HCT116 (cell line): ENCODE measurements around the gene RMDN3. TPM values are rescaled to one million over a fixed set of nuclear protein-coding genes. Genes with fewer than 3 reads are reported as not detected.

Experiments used
- ATAC-seq: fragments of 200-7000 bp; cut with Tn5 transposase; 2 replicates; pipeline ENCODE4 v1.9.1; 2020; ENCODE audit warnings: mild to moderate bottlenecking, moderate library complexity
- BruUV-seq: library from RNA; stranded (reverse); fragments of 400-500 nt; replicated peaks from 2 replicates; lab custom pipeline; 2021; lab: Mats Ljungman, UMichigan
- CTCF ChIA-PET: fragments of 300-600 bp; sonication (Branson Sonifier 250); formaldehyde crosslinking; loops from one replicate; lab custom pipeline; 2021; ENCODE audit warnings: antibody characterized with exemption; lab: Charles Lee
- POLR2A ChIA-PET: fragments of 300-600, 350-600 bp; sonication (Branson Sonifier 250); formaldehyde crosslinking; loops from one replicate; lab custom pipeline; 2021; ENCODE audit warnings: antibody characterized with exemption; lab: Charles Lee
- RAD21 ChIA-PET, 2 experiments: fragments of 300-600 bp; sonication (Branson Sonifier 250); formaldehyde crosslinking; loops; one replicate each; lab custom pipeline; 2023; ENCODE audit warnings: low total read pairs in 2 of 2; ENCODE audit not compliant: uncharacterized antibody in 2 of 2, unreplicated experiment in 2 of 2, low non-redundant PET in 1 of 2; lab: Charles Lee
- DNase-seq: peaks from one replicate; pipeline ENCODE4 v3.0.0-alpha.2; 2010; ENCODE audit warnings: low read depth, low spot score
- H2AFZ ChIP-seq: fragments of 200-600 bp; shearing (Covaris generic), sonication (generic); 2 replicates; pipeline ENCODE4 v1.6.1; 2017; ENCODE audit warnings: low read depth, mixed run types, mixed read lengths, antibody characterized with exemption, low read length; ENCODE audit not compliant: poor library complexity, severe bottlenecking
- H3K27ac ChIP-seq: 2 replicates; pipeline ENCODE4 v1.5.1; 2012; ENCODE audit warnings: low read depth, low read length
- H3K27me3 ChIP-seq: fragments of 200-600 bp; sonication (generic); 2 replicates; pipeline ENCODE4 v1.6.1; 2016; ENCODE audit warnings: mixed run types, low read length, mixed read lengths; ENCODE audit not compliant: insufficient read depth
- H3K36me3 ChIP-seq, 2 experiments: fragments of 200-500 bp in 1 of 2; fragments of 200-600 bp in 1 of 2; sonication (Bioruptor generic) in 1 of 2; sonication (generic) in 1 of 2; 2 replicates each; pipeline versions ENCODE4 v1.5.1 to v1.6.1; 2014 to 2016; ENCODE audit warnings: low read length in 2 of 2, inconsistent platforms in 1 of 2, mixed read lengths in 1 of 2, mixed run types in 1 of 2; ENCODE audit not compliant: insufficient read depth in 2 of 2, control insufficient read depth in 1 of 2
- H3K4me1 ChIP-seq, 2 experiments: fragments of 200-600 bp in 1 of 2; sonication (generic) in 1 of 2; 2 replicates each; pipeline versions ENCODE4 v1.5.1 to v1.6.1; 2012 to 2017; ENCODE audit warnings: low read length in 2 of 2, inconsistent platforms in 1 of 2, mild to moderate bottlenecking in 1 of 2, mixed read lengths in 1 of 2, mixed run types in 1 of 2, moderate library complexity in 1 of 2; ENCODE audit not compliant: insufficient read depth in 2 of 2, control insufficient read depth in 1 of 2
- H3K4me2 ChIP-seq: fragments of 200-600 bp; sonication (generic); 2 replicates; pipeline ENCODE4 v1.6.1; 2017; ENCODE audit warnings: mixed run types, low read length, mixed read lengths
- H3K4me3 ChIP-seq, 2 experiments: fragments of 200-600 bp in 1 of 2; sonication (generic) in 1 of 2; replicated peaks in 1 of 2; 2 replicates each; pipeline ENCODE4 v1.5.1; 2011 to 2016; ENCODE audit warnings: low read length in 2 of 2, control low read depth in 1 of 2, low read depth in 1 of 2, mild to moderate bottlenecking in 1 of 2, mixed read lengths in 1 of 2, mixed run types in 1 of 2
- H3K79me2 ChIP-seq: fragments of 200-600 bp; sonication (generic); 2 replicates; pipeline ENCODE4 v1.6.1; 2017; ENCODE audit warnings: mild to moderate bottlenecking, mixed run types, low read length, moderate library complexity, mixed read lengths; ENCODE audit not compliant: insufficient read depth
- H3K9ac ChIP-seq: fragments of 200-600 bp; sonication (generic); 2 replicates; pipeline ENCODE4 v1.6.1; 2016; ENCODE audit warnings: low read length, mixed read lengths
- H3K9me2 ChIP-seq: fragments of 200-600 bp; sonication (generic), shearing (Covaris generic); 2 replicates; pipeline ENCODE4 v1.6.1; 2017; ENCODE audit warnings: mixed run types, mild to moderate bottlenecking, moderate library complexity; ENCODE audit not compliant: insufficient read depth
- H3K9me3 ChIP-seq, 2 experiments: fragments of 200-500 bp in 1 of 2; fragments of 200-600 bp in 1 of 2; sonication (Bioruptor generic) in 1 of 2; sonication (generic) in 1 of 2; 2 replicates each; pipeline ENCODE4 v1.6.1; 2014 to 2017; ENCODE audit warnings: low read length in 2 of 2, mixed read lengths in 2 of 2, inconsistent platforms in 1 of 2, low read depth in 1 of 2, mild to moderate bottlenecking in 1 of 2, mixed run types in 1 of 2, moderate library complexity in 1 of 2; ENCODE audit not compliant: control insufficient read depth in 1 of 2, insufficient read depth in 1 of 2
- H4K20me1 ChIP-seq: fragments of 200-600 bp; sonication (generic), shearing (Covaris generic); 2 replicates; pipeline ENCODE4 v1.6.1; 2017; ENCODE audit warnings: mixed run types, mild to moderate bottlenecking, moderate library complexity; ENCODE audit not compliant: insufficient read depth
- CEBPB ChIP-seq: IDR thresholded peaks from 2 replicates; pipeline ENCODE4 v1.6.1; 2012; ENCODE audit warnings: low read depth
- RAD21 ChIP-seq: IDR thresholded peaks from 2 replicates; pipeline ENCODE4 v1.6.1; 2012; ENCODE audit warnings: low read depth, mild to moderate bottlenecking
- SRF ChIP-seq: IDR thresholded peaks from 2 replicates; pipeline ENCODE4 v1.6.1; 2012; ENCODE audit warnings: low read depth
- YY1 ChIP-seq: IDR thresholded peaks from 2 replicates; pipeline ENCODE4 v1.6.1; 2011; ENCODE audit warnings: low read length, low read depth, moderate library complexity, mild to moderate bottlenecking; ENCODE audit not compliant: insufficient replicate concordance; ENCODE audit errors: extremely low read depth
- intact Hi-C: fragments of 100-400 bp; cut with micrococcal nuclease; formaldehyde crosslinking; loops from 2 replicates; pipeline ENCODE4 v1.10.0; 2022
- total RNA-seq: library from RNA; stranded (reverse); gene quantifications from one replicate; pipeline ENCODE4 v1.2.1, GENCODE V29; 2021; ENCODE audit not compliant: unreplicated experiment

RMDN3 gene
- total RNA-seq, 1 experiment from 2014 or later: 21.5 TPM

GRCh38 chr15:40775007-40775406 is 20.0 kb upstream of the RMDN3 start:
- Histone ChIP-seq H3K9me2 (no peaks in the 10 kb centered on the region), H2AFZ (no peak overlapping the region), H3K36me3 (peaks cover 10 to 21% of the 10 kb centered on the region in 2 experiments; a peak in 3 of 4 replicates), H3K4me3 (no peak overlapping the region), H3K9me3 (no peaks in the 10 kb centered on the region), H3K4me1 (peaks cover 8 to 21% of the 10 kb centered on the region in 2 experiments), H3K79me2 (no peaks in the 10 kb centered on the region), H4K20me1 (no peaks in the 10 kb centered on the region), H3K4me2 (no peak overlapping the region), H3K27me3 (no peaks in the 10 kb centered on the region), H3K27ac (no peak overlapping the region), H3K9ac (no peak overlapping the region)
- RAD21 ChIA-PET: no interaction called here
- POLR2A ChIA-PET: no interaction called here
- ATAC-seq: no peak
- DNase-seq: no peak
- no peak for TF ChIP-seq YY1
- TF ChIP-seq RAD21: no peak
- no peak for TF ChIP-seq CEBPB
- no TSS peak for BruUV-seq
- CTCF ChIA-PET: no interaction called here
- intact Hi-C loops: no loop called here

- no peak overlapping the region for H3K27ac ChIP-seq
- TF ChIP-seq SRF (no peak), YY1 (no peak)
- CTCF ChIA-PET: no interaction called here
- no peak overlapping the region for H3K9ac ChIP-seq
- no peak overlapping the region for H2AFZ ChIP-seq
- intact Hi-C loops: no loop called here
- no peaks in the 10 kb centered on the region for H3K27me3 ChIP-seq
- no TSS peak for BruUV-seq
- ATAC-seq (no peak), DNase-seq (no peak)
- POLR2A ChIA-PET: no interaction called here
- no peaks in the 10 kb centered on the region for H3K9me2 ChIP-seq
- H4K20me1 ChIP-seq: no peaks in the 10 kb centered on the region
- H3K79me2 ChIP-seq: no peaks in the 10 kb centered on the region
- RAD21 ChIA-PET: no interaction called here
- H3K4me3 ChIP-seq: no peak overlapping the region
- peaks cover 5 to 10% of the 10 kb centered on the region in 2 experiments; a peak in 3 of 4 replicates for H3K36me3 ChIP-seq
- no peak overlapping the region for H3K4me2 ChIP-seq
- no peaks in the 10 kb centered on the region for H3K9me3 ChIP-seq
- H3K4me1 ChIP-seq: peaks cover 9 to 32% of the 10 kb centered on the region in 2 experiments
Measured at GRCh38 chr15:40773902-40774301, 18.8 kb upstream of the RMDN3 start.
